Measurements from ENCODE around the gene SYF2. TPM values are rescaled to one million over a fixed set of nuclear protein-coding genes. Genes with fewer than 3 reads are reported as not detected.
A peak's percentile ranks its signal among the peaks of the same experiment; 100 is the strongest.

SYF2 gene
- total and polyA plus RNA-seq, 2 of the 13 experiments (the other 11 are each of a cell fraction or from before 2014, with no cell fraction given) = 17.8 to 34.1 TPM

- TF ChIP-seq ZHX2 (IDR thresholded peaks at IDR 0.05; ENCODE audit: low read depth) (peak; percentile 65), ZHX2 (CRISPR knock-in tag; IDR thresholded peaks at IDR 0.05; ENCODE audit: borderline replicate concordance) (no peak), KDM3A (CRISPR knock-in tag; IDR thresholded peaks at IDR 0.05; ENCODE audit: low read depth) (no peak), JUNB (CRISPR knock-in tag; IDR thresholded peaks at IDR 0.05; ENCODE audit: borderline replicate concordance) (no peak), ZNF619 (CRISPR knock-in tag; IDR thresholded peaks at IDR 0.05) (0 out of 2 replicates have a peak, but pooled peaks have one; percentile 23), TGIF2 (CRISPR knock-in tag; IDR thresholded peaks at IDR 0.05) (peak; percentile 54), GMEB2 (CRISPR knock-in tag; IDR thresholded peaks at IDR 0.05; ENCODE audit: low read depth) (no peak; the same call in 1 of the 2 replicates), RARA (CRISPR knock-in tag; IDR thresholded peaks at IDR 0.05) (no peak; the same call in 1 of the 2 replicates), WIZ (CRISPR knock-in tag; IDR thresholded peaks at IDR 0.05) (no peak), EEA1 (CRISPR knock-in tag; IDR thresholded peaks at IDR 0.05; ENCODE audit: borderline replicate concordance) (no peak), PATZ1 (CRISPR knock-in tag; IDR thresholded peaks at IDR 0.05) (no peak), THAP7 (CRISPR knock-in tag; IDR thresholded peaks at IDR 0.05) (peak; percentile 67; the same call in 1 of the 2 replicates), FOXA3 (CRISPR knock-in tag; IDR thresholded peaks at IDR 0.05) (0 out of 2 replicates have a peak, but pooled peaks have one; percentile 36), ZNF883 (CRISPR knock-in tag; IDR thresholded peaks at IDR 0.05; ENCODE audit: not compliant biosample characterization) (no peak), FOXC1 (CRISPR knock-in tag; IDR thresholded peaks at IDR 0.05; ENCODE audit: borderline replicate concordance) (peak; percentile 88), TBX2 (CRISPR knock-in tag; IDR thresholded peaks at IDR 0.05; ENCODE audit: borderline replicate concordance) (peak; percentile 87), KAT2B (IDR thresholded peaks at IDR 0.05; ENCODE audit: borderline replicate concordance, low read depth, low read length) (no peak), SALL1 (CRISPR knock-in tag; IDR thresholded peaks at IDR 0.05) (peak; percentile 63; the same call in 1 of the 2 replicates), ZNF607 (CRISPR knock-in tag; IDR thresholded peaks at IDR 0.05; ENCODE audit: borderline replicate concordance) (no peak)
These were observed at the start of gene SYF2 (continued) for GRCh38 chr1:25232027-25232865.

Measured in HepG2 (cell line).